Colonic mucosa (tissue), 4 donors: ENCODE measurements around the gene TNRC6A. TPM values are rescaled to one million over a fixed set of nuclear protein-coding genes. Genes with fewer than 3 reads are reported as not detected.
"Not testable (repeated sequence)": the region's sequence is repeated elsewhere in the genome, so short reads cannot be mapped to it uniquely, and the experiment has no call there.

Experiments used
- DNase-seq: peaks from one replicate; pipeline ENCODE4 v3.0.0-alpha.2; 2020
- H3K27ac ChIP-seq: fragments of 200-600 bp; one replicate; pipeline ENCODE4 v1.8.0; 2021
- H3K27me3 ChIP-seq: fragments of 200-600 bp; one replicate; pipeline ENCODE4 v1.8.0; 2021
- H3K36me3 ChIP-seq: fragments of 200-600 bp; one replicate; pipeline ENCODE4 v1.8.0; 2021
- H3K4me1 ChIP-seq: fragments of 200-600 bp; one replicate; pipeline ENCODE4 v1.8.0; 2021; ENCODE audit warnings: mild to moderate bottlenecking
- H3K4me3 ChIP-seq: fragments of 200-600 bp; one replicate; pipeline ENCODE4 v1.8.0; 2021
- H3K9ac ChIP-seq, 2 donors: one replicate each; pipeline ENCODE4 v1.7.0; 2013; ENCODE audit warnings: control low read depth in 2 of 2, low read depth in 2 of 2, low read length in 2 of 2
- H3K9me3 ChIP-seq: fragments of 200-600 bp; one replicate; pipeline ENCODE4 v1.8.0; 2021
- intact Hi-C: fragments of 100-400 bp; cut with DNase I; formaldehyde crosslinking; loops from one replicate; pipeline ENCODE4 v1.14.1; 2022
- total RNA-seq, 2 donors: library from RNA; stranded (reverse); fragmentation: NEBNext Ultra II Directional in 1 of 2; extraction: Animal tissue kit (Norgen Biotek cat#: 25700) in 1 of 2; gene quantifications; one replicate each; pipeline ENCODE4 v1.2.1, GENCODE V29; 2021
- TF ChIP-seq, protein P1 (sequence below): fragments of 200-600 bp; IDR thresholded peaks from one replicate; pipeline ENCODE4 v1.8.0; 2022; ENCODE audit warnings: antibody characterized with exemption, mild to moderate bottlenecking
- donor health status: healthy.
- donor health status: DM: no; HTN: no; CAD: no.
- donor health status: DM: no; HTN: no; CAD: no.

The TNRC6A gene
- total RNA-seq, 2 donors from 2014 or later, result 32.8 to 33.2 TPM

- no peaks in the 10 kb centered on the region for H3K27me3 ChIP-seq
- DNase-seq, result no peak
- TF ChIP-seq, protein P1, sequence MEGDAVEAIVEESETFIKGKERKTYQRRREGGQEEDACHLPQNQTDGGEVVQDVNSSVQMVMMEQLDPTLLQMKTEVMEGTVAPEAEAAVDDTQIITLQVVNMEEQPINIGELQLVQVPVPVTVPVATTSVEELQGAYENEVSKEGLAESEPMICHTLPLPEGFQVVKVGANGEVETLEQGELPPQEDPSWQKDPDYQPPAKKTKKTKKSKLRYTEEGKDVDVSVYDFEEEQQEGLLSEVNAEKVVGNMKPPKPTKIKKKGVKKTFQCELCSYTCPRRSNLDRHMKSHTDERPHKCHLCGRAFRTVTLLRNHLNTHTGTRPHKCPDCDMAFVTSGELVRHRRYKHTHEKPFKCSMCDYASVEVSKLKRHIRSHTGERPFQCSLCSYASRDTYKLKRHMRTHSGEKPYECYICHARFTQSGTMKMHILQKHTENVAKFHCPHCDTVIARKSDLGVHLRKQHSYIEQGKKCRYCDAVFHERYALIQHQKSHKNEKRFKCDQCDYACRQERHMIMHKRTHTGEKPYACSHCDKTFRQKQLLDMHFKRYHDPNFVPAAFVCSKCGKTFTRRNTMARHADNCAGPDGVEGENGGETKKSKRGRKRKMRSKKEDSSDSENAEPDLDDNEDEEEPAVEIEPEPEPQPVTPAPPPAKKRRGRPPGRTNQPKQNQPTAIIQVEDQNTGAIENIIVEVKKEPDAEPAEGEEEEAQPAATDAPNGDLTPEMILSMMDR, result no peak
- no peaks in the 10 kb centered on the region for H3K9me3 ChIP-seq
- no peak overlapping the region for H3K27ac ChIP-seq
- H3K4me3 ChIP-seq, result no peak overlapping the region
- H3K36me3 ChIP-seq, result no peaks in the 10 kb centered on the region
- no peak overlapping the region for H3K9ac ChIP-seq
- intact Hi-C loops, result no loop called here
- H3K4me1 ChIP-seq, result no peaks in the 10 kb centered on the region
These were observed 15.9 kb downstream of the TNRC6A start for GRCh38 chr16:24745391-24745790.

DNA sequence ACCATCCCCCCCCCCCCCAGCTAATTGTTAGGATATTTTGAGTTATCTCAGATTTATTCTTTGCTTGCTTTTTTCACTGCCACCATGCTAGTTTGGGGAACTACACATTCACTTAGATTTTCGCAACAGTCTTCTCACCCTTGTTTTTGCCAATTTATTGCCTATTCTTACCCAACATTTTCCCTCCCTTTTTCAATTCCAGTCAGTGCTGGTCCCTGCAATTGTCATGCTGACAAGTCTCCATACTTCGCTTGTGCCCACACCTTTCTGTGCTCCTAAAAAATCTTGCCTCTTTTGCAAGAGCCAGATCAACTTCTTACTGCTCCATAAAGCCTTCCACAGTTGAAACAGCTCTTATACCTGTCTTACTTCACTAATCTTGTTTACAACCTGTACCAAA lies 16.3 kb downstream of the TNRC6A start:
- Histone ChIP-seq H3K4me3 (no peak overlapping the region), H3K27me3 (no peaks in the 10 kb centered on the region), H3K9ac (no peak overlapping the region), H3K9me3 (no peaks in the 10 kb centered on the region), H3K27ac (no peak overlapping the region), H3K4me1 (no peaks in the 10 kb centered on the region), H3K36me3 (no peaks in the 10 kb centered on the region)
- TF ChIP-seq, protein P1, result no peak
- intact Hi-C loops, result no loop called here
- DNase-seq, result no peak

DNA sequence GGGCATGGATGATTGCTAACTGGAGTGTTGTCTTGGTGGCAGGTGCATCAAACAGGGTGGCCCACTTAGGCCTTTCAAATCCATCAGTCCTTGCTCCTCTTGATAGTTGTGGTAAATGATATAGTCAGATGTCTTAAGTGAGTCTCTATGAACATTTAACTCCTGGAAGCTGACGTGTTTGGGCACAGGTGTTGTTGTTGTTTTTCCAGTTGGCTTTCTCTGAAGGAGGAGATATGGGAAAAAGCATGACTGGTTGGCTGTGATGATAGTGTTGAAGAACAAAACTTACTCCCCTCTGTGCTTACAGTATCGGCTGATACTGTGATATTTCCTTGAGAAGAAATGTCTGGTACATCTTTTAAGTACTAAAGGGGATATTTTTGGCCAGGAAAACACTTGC lies 18.0 kb downstream of the TNRC6A start:
- intact Hi-C loops, result no loop called here
- H3K27me3 ChIP-seq, result no peaks in the 10 kb centered on the region
- TF ChIP-seq, protein P1, result no peak
- H3K9me3 ChIP-seq, result no peaks in the 10 kb centered on the region
- H3K4me1 ChIP-seq, result no peaks in the 10 kb centered on the region
- no peak overlapping the region for H3K27ac ChIP-seq
- H3K36me3 ChIP-seq, result no peaks in the 10 kb centered on the region
- DNase-seq, result no peak
- no peak overlapping the region for H3K4me3 ChIP-seq
- H3K9ac ChIP-seq, result no peak overlapping the region

DNA sequence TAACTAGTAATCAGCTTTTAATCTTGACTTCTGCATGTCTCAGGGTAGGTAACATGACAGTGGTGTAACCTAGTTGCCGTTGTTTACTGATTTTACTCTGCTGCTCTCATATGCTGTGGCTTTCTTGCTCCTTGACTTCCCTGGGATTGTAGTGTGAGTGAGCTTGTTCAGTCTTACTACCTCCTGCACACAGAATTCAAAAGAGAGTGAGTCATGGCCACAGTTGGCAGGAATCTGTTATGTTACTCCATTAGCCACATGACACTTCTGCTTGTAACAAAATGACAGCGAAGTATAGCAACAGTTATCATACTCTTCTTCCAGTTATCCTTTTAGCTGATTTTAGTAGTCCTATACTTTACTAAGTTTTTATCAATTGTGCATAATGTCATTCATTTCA lies 18.8 kb downstream of the TNRC6A start:
- Histone ChIP-seq H3K4me1 (no peaks in the 10 kb centered on the region), H3K36me3 (no peaks in the 10 kb centered on the region), H3K27ac (no peak overlapping the region), H3K9ac (no peak overlapping the region), H3K9me3 (no peaks in the 10 kb centered on the region), H3K27me3 (no peaks in the 10 kb centered on the region), H3K4me3 (no peak overlapping the region)
- intact Hi-C loops, result no loop called here
- TF ChIP-seq, protein P1, result no peak
- DNase-seq, result no peak

- Histone ChIP-seq H3K9me3 (no peaks in the 10 kb centered on the region), H3K4me1 (no peaks in the 10 kb centered on the region)
- intact Hi-C loops, result no loop called here
These were observed 19.9 kb downstream of the TNRC6A start for GRCh38 chr16:24749310-24749709.

GRCh38 chr16:24749872-24750271 lies 20.4 kb downstream of the TNRC6A start:
- H3K36me3 ChIP-seq, H3K4me3 ChIP-seq, H3K9ac ChIP-seq, H3K9me3 ChIP-seq, H3K27me3 ChIP-seq, H3K27ac ChIP-seq, DNase-seq, H3K4me1 ChIP-seq, intact Hi-C loops: not testable (repeated sequence)

More at GRCh38 chr16:24749310-24749709, 19.9 kb downstream of the TNRC6A start:
- TF ChIP-seq, protein P1, result no peak
- H3K27me3 ChIP-seq, result no peaks in the 10 kb centered on the region
- H3K36me3 ChIP-seq, result no peaks in the 10 kb centered on the region
- DNase-seq, result no peak
- H3K9ac ChIP-seq, result no peak overlapping the region
- H3K4me3 ChIP-seq, result no peak overlapping the region
- H3K27ac ChIP-seq, result no peak overlapping the region
